ENCODE data around the gene PRR23C.
"Not testable (repeated sequence)": the region's sequence is repeated elsewhere in the genome, so short reads cannot be mapped to it uniquely, and the experiment has no call there.

DNA sequence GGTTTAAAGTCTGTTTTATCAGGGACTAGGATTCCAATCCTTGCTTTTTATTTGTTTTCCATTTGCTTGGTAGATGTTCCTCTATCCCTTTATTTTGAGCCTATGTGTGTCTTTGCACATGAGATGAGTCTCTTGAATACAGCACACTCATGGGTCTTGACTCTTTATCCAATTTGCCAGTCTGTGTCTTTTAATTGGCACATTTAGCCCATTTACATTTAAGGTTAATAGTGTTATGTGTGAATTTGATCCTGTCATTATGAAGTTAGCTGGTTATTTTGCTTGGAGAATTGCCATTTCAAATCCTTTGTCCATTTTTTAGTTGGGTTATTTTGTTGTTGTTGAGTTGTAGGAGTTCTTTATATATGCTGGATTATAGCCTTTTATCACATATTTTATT, 14.1 kb downstream of the PRR23C start:
- TF ChIP-seq, protein P1, sequence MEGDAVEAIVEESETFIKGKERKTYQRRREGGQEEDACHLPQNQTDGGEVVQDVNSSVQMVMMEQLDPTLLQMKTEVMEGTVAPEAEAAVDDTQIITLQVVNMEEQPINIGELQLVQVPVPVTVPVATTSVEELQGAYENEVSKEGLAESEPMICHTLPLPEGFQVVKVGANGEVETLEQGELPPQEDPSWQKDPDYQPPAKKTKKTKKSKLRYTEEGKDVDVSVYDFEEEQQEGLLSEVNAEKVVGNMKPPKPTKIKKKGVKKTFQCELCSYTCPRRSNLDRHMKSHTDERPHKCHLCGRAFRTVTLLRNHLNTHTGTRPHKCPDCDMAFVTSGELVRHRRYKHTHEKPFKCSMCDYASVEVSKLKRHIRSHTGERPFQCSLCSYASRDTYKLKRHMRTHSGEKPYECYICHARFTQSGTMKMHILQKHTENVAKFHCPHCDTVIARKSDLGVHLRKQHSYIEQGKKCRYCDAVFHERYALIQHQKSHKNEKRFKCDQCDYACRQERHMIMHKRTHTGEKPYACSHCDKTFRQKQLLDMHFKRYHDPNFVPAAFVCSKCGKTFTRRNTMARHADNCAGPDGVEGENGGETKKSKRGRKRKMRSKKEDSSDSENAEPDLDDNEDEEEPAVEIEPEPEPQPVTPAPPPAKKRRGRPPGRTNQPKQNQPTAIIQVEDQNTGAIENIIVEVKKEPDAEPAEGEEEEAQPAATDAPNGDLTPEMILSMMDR (IDR thresholded peaks at IDR 0.05 in 2 of 3, conservative IDR thresholded peaks at IDR 0.05 in 1 of 3; ENCODE audit: borderline replicate concordance in 1 of 3, insufficient read depth in 1 of 3, low read depth in 2 of 3, low read length in 2 of 3): not testable (repeated sequence)
- TF ChIP-seq POLR2AphosphoS5 (IDR thresholded peaks at IDR 0.05; ENCODE audit: low read depth, low read length); RAD21 (IDR thresholded peaks at IDR 0.05; ENCODE audit: low read depth); CEBPB (IDR thresholded peaks at IDR 0.05; ENCODE audit: low read depth); ZNF274 (IDR thresholded peaks at IDR 0.05; ENCODE audit: low read depth, low read length); POLR2A (IDR thresholded peaks at IDR 0.05; ENCODE audit: borderline replicate concordance, extremely low read depth, insufficient read depth, insufficient read length); EZH2phosphoT487 (IDR thresholded peaks at IDR 0.05; ENCODE audit: borderline replicate concordance); EZH2 (IDR thresholded peaks at IDR 0.05); EGR1 (IDR thresholded peaks at IDR 0.05; ENCODE audit: low read depth); SP1 (IDR thresholded peaks at IDR 0.05; ENCODE audit: low read depth): not testable (repeated sequence)
- TF ChIP-seq, protein P2, sequence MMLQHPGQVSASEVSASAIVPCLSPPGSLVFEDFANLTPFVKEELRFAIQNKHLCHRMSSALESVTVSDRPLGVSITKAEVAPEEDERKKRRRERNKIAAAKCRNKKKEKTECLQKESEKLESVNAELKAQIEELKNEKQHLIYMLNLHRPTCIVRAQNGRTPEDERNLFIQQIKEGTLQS (IDR thresholded peaks at IDR 0.05): not testable (repeated sequence)
- TF ChIP-seq, protein P3, sequence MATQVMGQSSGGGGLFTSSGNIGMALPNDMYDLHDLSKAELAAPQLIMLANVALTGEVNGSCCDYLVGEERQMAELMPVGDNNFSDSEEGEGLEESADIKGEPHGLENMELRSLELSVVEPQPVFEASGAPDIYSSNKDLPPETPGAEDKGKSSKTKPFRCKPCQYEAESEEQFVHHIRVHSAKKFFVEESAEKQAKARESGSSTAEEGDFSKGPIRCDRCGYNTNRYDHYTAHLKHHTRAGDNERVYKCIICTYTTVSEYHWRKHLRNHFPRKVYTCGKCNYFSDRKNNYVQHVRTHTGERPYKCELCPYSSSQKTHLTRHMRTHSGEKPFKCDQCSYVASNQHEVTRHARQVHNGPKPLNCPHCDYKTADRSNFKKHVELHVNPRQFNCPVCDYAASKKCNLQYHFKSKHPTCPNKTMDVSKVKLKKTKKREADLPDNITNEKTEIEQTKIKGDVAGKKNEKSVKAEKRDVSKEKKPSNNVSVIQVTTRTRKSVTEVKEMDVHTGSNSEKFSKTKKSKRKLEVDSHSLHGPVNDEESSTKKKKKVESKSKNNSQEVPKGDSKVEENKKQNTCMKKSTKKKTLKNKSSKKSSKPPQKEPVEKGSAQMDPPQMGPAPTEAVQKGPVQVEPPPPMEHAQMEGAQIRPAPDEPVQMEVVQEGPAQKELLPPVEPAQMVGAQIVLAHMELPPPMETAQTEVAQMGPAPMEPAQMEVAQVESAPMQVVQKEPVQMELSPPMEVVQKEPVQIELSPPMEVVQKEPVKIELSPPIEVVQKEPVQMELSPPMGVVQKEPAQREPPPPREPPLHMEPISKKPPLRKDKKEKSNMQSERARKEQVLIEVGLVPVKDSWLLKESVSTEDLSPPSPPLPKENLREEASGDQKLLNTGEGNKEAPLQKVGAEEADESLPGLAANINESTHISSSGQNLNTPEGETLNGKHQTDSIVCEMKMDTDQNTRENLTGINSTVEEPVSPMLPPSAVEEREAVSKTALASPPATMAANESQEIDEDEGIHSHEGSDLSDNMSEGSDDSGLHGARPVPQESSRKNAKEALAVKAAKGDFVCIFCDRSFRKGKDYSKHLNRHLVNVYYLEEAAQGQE (IDR thresholded peaks at IDR 0.05; ENCODE audit: low read depth): not testable (repeated sequence)

All from HCT116 (cell line).